ENCODE data around the gene CEP70.
"Not testable (repeated sequence)": the region's sequence is repeated elsewhere in the genome, so short reads cannot be mapped to it uniquely, and the experiment has no call there.

The CEP70 gene

GRCh38 chr3:138511945-138512344 is 82.1 kb downstream of the CEP70 start:
- DNase-seq (ENCODE audit: low spot score), result no peak

GRCh38 chr3:138509586-138509985 is 84.5 kb downstream of the CEP70 start:
- no peak for DNase-seq (ENCODE audit: low spot score)

DNA sequence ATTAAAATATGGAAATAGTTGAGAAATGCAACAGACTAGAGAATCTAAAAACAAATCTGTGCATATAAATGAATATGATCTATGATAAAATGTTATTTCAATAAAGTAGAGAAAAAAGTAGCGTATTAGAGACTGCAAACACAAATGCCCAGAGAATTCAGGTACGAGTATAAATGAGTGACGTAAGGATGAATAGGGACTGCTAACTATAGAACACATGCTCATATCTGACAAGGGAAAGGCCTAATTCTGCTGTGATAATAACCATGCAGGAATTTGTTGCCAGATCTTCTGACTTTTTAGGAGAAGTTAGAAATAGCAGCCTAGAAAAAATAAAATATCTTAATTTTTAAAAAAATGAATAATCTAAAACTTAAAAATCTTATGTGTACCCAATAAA is 86.5 kb downstream of the CEP70 start:
- DNase-seq (ENCODE audit: low spot score), result no peak

DNA sequence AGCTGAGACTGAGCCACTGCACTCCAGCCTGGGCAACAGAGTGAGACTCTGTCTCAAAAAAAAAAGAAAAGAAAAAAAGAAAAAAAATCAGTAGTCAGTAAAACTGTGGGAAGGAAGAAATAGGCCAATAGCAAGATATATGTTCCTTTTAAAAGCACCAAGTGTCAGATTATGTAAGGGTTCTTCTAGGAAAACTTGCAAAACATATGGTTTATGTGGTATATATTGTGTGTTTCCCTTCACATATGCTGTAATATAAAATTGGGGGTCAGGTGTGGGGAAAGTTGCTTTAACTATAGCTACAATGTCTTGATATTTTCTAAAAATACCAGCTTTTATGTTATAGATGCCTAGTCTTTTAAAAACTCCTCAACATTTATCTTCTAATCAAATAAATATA is 95.1 kb downstream of the CEP70 start:
- DNase-seq (ENCODE audit: low spot score), result no peak

GRCh38 chr3:138497851-138498250 is 96.2 kb downstream of the CEP70 start:
- no peak for DNase-seq (ENCODE audit: low spot score)

GRCh38 chr3:138497021-138497420 is 97.0 kb downstream of the CEP70 start:
- DNase-seq (ENCODE audit: low spot score), result no peak

- no peak for DNase-seq (ENCODE audit: low spot score)
Measured at GRCh38 chr3:138496436-138496835, 97.6 kb downstream of the CEP70 start.

DNA sequence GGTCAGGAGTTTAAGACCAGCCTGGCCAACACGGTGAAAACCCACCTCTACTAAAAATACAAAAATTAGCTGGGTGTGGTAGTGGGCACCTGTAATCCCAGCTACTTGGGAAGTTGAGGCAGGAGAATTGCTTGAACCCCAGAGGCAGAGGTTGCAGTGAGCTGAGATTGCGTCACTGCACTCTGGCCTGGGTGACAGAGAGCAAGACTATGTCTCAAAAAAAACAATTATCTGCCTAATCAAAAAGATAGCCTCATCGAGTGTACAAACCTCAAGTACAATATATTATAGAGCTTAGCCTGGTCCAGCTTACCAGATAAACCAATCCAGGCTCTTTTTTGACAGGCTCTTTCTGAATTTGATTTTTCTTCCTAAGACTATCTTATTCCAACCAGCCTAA is 98.4 kb downstream of the CEP70 start:
- not testable (repeated sequence) for DNase-seq (ENCODE audit: low spot score)

GRCh38 chr3:138494607-138494929 is 99.5 kb downstream of the CEP70 start:
- no peak for DNase-seq (ENCODE audit: low spot score)

GRCh38 chr3:138493804-138494606 is 100.1 kb downstream of the CEP70 start:
- DNase-seq (ENCODE audit: low spot score), result no peak

GRCh38 chr3:138492980-138493675 is 100.9 kb downstream of the CEP70 start:
- no peak for DNase-seq (ENCODE audit: low spot score)

- no peak for DNase-seq (ENCODE audit: low spot score)
Measured at GRCh38 chr3:138491971-138492370, 102.1 kb downstream of the CEP70 start.

DNA sequence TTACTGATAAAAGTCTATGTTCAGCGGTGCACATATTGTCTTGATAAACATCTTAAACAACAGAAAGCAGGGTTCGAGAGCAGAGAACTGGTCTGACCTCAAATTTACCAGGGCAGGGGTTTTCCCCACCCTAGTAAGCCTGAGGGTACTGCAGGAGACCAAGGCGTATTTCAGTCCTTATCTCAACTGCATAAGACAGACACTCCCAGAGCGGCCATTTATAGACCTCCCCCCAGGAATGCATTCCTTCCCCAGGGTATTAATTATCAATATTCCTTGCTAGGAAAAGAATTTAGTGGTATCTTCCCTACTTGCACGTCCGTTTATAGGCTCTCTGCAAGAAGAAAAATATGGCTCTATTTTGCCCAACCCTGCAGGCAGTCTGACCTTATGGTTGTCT is 107.5 kb downstream of the CEP70 start:
- not testable (repeated sequence) for DNase-seq (ENCODE audit: low spot score)

DNA sequence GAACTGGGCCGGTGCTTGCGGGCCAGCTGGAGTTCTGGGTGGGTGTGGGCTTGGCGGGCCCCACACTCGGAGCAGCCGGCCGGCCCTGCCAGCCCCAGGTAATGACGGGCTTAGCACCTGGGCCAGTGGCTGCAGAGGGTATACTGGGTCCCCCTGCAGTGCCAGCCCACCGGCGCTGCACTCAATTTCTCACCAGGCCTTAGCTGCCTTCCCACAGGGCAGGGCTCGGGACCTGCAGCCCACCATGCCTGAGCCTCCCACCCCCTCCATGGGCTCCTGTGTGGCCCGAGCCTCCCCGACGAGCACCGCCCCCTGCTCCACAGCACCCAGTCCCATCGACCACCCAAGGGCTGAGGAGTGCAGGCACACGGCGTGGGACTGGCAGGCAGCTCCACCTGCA is 109.4 kb downstream of the CEP70 start:
- not testable (repeated sequence) for DNase-seq (ENCODE audit: low spot score)

GRCh38 chr3:138479438-138479863 is 114.6 kb downstream of the CEP70 start:
- DNase-seq (ENCODE audit: low spot score), result no peak

DNA sequence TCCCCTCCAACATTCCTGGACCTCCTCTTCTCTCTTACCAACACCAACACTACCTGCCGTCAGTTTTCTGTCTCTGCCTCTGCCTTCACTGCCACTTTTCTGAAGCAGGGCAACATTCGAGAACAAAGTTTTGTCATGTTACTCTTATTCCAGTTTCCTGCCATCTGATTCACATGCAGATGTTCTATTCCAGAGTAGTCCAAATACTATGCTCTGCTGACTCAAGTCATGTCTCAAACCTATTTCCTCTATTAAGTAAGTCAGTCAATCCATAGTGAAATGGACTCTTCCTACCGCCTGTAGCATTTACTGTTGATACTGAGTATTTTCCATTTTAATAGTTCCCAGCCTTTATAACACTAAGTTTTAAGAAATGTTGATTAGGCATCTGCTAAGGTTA is 116.3 kb downstream of the CEP70 start:
- no peak for DNase-seq (ENCODE audit: low spot score)

DNA sequence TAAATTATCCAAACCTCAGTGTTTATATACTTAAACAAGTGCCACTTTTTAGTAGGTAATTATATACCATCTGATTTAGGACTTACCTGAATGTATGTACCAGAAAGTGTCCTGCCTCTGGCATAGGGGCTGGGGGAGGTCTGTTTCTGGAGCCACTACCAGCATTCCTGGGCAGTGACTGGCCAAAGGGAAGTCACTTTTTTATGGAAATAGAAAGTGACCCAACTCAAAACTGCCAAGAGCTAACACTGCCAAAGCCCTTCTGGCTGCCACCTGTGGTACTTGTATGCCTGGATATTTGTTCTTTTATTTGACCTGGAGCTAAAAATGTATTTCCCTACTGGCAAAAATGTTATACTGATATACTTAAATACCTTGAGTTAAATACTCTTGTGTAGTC is 116.9 kb downstream of the CEP70 start:
- no peak for DNase-seq (ENCODE audit: low spot score)

GRCh38 chr3:138476526-138476925 is 117.5 kb downstream of the CEP70 start:
- no peak for DNase-seq (ENCODE audit: low spot score)

- DNase-seq (ENCODE audit: low spot score), result no peak
Measured at GRCh38 chr3:138474163-138474562, 119.9 kb downstream of the CEP70 start.

DNA sequence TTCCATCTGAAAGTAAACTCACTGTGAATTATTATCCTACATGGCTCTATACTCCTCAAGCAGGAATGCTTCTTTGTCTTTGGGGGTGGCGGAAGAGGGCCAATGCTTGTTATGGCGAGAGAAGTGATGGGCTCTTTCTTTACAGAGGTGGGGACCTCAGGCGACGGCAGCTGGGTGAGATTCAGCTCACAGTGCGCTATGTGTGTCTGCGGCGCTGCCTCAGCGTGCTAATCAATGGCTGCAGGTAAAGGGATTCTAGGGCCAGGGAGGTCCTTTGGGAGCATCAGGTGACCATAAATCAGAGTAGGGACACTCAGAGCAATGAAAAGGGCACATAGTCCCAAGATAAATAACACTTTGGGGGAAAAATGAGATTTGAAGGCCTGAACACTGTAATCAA is 120.7 kb downstream of the CEP70 start:
- no peak for DNase-seq (ENCODE audit: low spot score)

- DNase-seq (ENCODE audit: low spot score), result no peak
Measured at GRCh38 chr3:138472141-138472825, 121.8 kb downstream of the CEP70 start.

GRCh38 chr3:138471481-138471880 is 122.6 kb downstream of the CEP70 start:
- no peak for DNase-seq (ENCODE audit: low spot score)

GRCh38 chr3:138470687-138471086 is 123.4 kb downstream of the CEP70 start:
- DNase-seq (ENCODE audit: low spot score), result no peak

Measured in hematopoietic multipotent progenitor cell treated with erythropoietin and hydrocortisone succinate and interleukin-3 and kit ligand, for 17 days (in vitro differentiated cells).